Measurements from ENCODE around the gene HOATZ. TPM values are rescaled to one million over a fixed set of nuclear protein-coding genes. Genes with fewer than 3 reads are reported as not detected.

The HOATZ gene
- total RNA-seq, 1 donor from 2014 or later, result not detected

GRCh38 chr11:111573821-111574249 is 59.3 kb downstream of the HOATZ start:
- H3K27me3 Mint-ChIP-seq, result no peaks in the 10 kb centered on the region
- DNase-seq (ENCODE audit: low spot score, unreplicated experiment), result no peak
- no peaks in the 10 kb centered on the region for H3K9me3 Mint-ChIP-seq (ENCODE audit: low read depth)
- H3K4me1 Mint-ChIP-seq (ENCODE audit: low read depth), result peaks cover 34% of the 10 kb centered on the region
- H3K36me3 Mint-ChIP-seq (ENCODE audit: insufficient read depth), result no peaks in the 10 kb centered on the region
- TF ChIP-seq CTCF (IDR thresholded peaks at IDR 0.05; ENCODE audit: unreplicated experiment), result no peak
- H3K27ac Mint-ChIP-seq, result no peak overlapping the region
- H3K4me3 Mint-ChIP-seq (ENCODE audit: low read depth), result no peak overlapping the region

- Mint-ChIP-seq H3K9me3 (ENCODE audit: low read depth) (no peaks in the 10 kb centered on the region), H3K27ac (no peak overlapping the region), H3K4me3 (ENCODE audit: low read depth) (no peak overlapping the region), H3K27me3 (no peaks in the 10 kb centered on the region), H3K4me1 (ENCODE audit: low read depth) (peaks cover 34% of the 10 kb centered on the region), H3K36me3 (ENCODE audit: insufficient read depth) (no peaks in the 10 kb centered on the region)
- TF ChIP-seq CTCF (IDR thresholded peaks at IDR 0.05; ENCODE audit: unreplicated experiment), result no peak
- DNase-seq (ENCODE audit: low spot score, unreplicated experiment), result no peak
These were observed 60.0 kb downstream of the HOATZ start for GRCh38 chr11:111574373-111575225.

- no peaks in the 10 kb centered on the region for H3K36me3 Mint-ChIP-seq (ENCODE audit: insufficient read depth)
- H3K4me3 Mint-ChIP-seq (ENCODE audit: low read depth), result no peak overlapping the region
- peaks cover 25% of the 10 kb centered on the region for H3K4me1 Mint-ChIP-seq (ENCODE audit: low read depth)
- no peaks in the 10 kb centered on the region for H3K27me3 Mint-ChIP-seq
- TF ChIP-seq CTCF (IDR thresholded peaks at IDR 0.05; ENCODE audit: unreplicated experiment), result no peak
- no peak for DNase-seq (ENCODE audit: low spot score, unreplicated experiment)
- H3K9me3 Mint-ChIP-seq (ENCODE audit: low read depth), result no peaks in the 10 kb centered on the region
- no peak overlapping the region for H3K27ac Mint-ChIP-seq
These were observed 61.2 kb downstream of the HOATZ start for GRCh38 chr11:111575740-111576139.

GRCh38 chr11:111577821-111578220 is 63.2 kb downstream of the HOATZ start:
- no peaks in the 10 kb centered on the region for H3K27me3 Mint-ChIP-seq
- H3K4me3 Mint-ChIP-seq (ENCODE audit: low read depth), result no peak overlapping the region
- no peak for DNase-seq (ENCODE audit: low spot score, unreplicated experiment)
- no peak for TF ChIP-seq CTCF (IDR thresholded peaks at IDR 0.05; ENCODE audit: unreplicated experiment)
- no peaks in the 10 kb centered on the region for H3K36me3 Mint-ChIP-seq (ENCODE audit: insufficient read depth)
- no peak overlapping the region for H3K27ac Mint-ChIP-seq
- peaks cover 18% of the 10 kb centered on the region for H3K4me1 Mint-ChIP-seq (ENCODE audit: low read depth)
- H3K9me3 Mint-ChIP-seq (ENCODE audit: low read depth), result no peaks in the 10 kb centered on the region

DNA sequence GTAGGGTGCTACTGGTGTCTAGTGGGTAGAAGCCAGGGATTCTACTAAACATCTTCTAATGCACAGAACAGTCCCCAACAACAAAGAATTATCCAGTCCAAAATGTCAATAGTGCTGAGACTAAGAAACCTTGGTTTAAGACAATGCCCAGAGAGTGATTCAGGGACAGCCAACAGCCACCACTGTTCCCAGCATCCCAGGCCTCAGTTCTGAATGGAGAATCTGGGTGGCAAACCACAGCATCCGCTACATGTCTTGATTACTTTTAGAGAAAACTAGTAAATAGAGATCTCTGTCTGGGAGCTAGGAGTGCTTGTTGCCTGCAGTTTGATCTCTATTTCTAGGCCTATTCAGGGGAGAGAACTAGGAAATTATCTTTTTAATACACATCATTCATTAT is 66.8 kb downstream of the HOATZ start:
- no peaks in the 10 kb centered on the region for H3K27me3 Mint-ChIP-seq
- peaks cover 1% of the 10 kb centered on the region for H3K4me1 Mint-ChIP-seq (ENCODE audit: low read depth)
- no peaks in the 10 kb centered on the region for H3K36me3 Mint-ChIP-seq (ENCODE audit: insufficient read depth)
- H3K27ac Mint-ChIP-seq, result no peak overlapping the region
- H3K9me3 Mint-ChIP-seq (ENCODE audit: low read depth), result no peaks in the 10 kb centered on the region
- DNase-seq (ENCODE audit: low spot score, unreplicated experiment), result no peak
- TF ChIP-seq CTCF (IDR thresholded peaks at IDR 0.05; ENCODE audit: unreplicated experiment), result no peak
- no peak overlapping the region for H3K4me3 Mint-ChIP-seq (ENCODE audit: low read depth)

Data from progenitor cell of endocrine pancreas (in vitro differentiated cells).